ENCODE measurements around the gene CTDSPL2.
"Not testable (repeated sequence)": the region's sequence is repeated elsewhere in the genome, so short reads cannot be mapped to it uniquely, and the experiment has no call there.

Gene CTDSPL2

GRCh38 chr15:44544745-44545144 is 117.3 kb downstream of the CTDSPL2 start:
- DNase-seq = not testable (repeated sequence)

GRCh38 chr15:44545913-44546802 is 118.7 kb downstream of the CTDSPL2 start:
- DNase-seq = no peak

- DNase-seq = not testable (repeated sequence)
These were observed 121.7 kb downstream of the CTDSPL2 start for GRCh38 chr15:44549152-44549551.

- DNase-seq = peak; percentile 49
These were observed 122.8 kb downstream of the CTDSPL2 start for GRCh38 chr15:44550256-44550655.

- no peak for DNase-seq
These were observed 123.3 kb downstream of the CTDSPL2 start for GRCh38 chr15:44550734-44551133.

- no peak for DNase-seq
These were observed 127.7 kb downstream of the CTDSPL2 start for GRCh38 chr15:44554934-44555723.

- DNase-seq = not testable (repeated sequence)
These were observed 133.5 kb downstream of the CTDSPL2 start for GRCh38 chr15:44560926-44561325.

- DNase-seq = no peak
These were observed 138.1 kb downstream of the CTDSPL2 start for GRCh38 chr15:44565387-44566154.

- no peak for DNase-seq
These were observed 138.7 kb downstream of the CTDSPL2 start for GRCh38 chr15:44566155-44566540.

GRCh38 chr15:44568338-44568737 is 140.9 kb downstream of the CTDSPL2 start:
- DNase-seq = no peak

GRCh38 chr15:44569316-44569715 is 141.9 kb downstream of the CTDSPL2 start:
- DNase-seq = no peak

GRCh38 chr15:44570361-44570760 is 142.9 kb downstream of the CTDSPL2 start:
- no peak for DNase-seq

- no peak for DNase-seq
These were observed 146.0 kb downstream of the CTDSPL2 start for GRCh38 chr15:44573386-44573785.

GRCh38 chr15:44574734-44575133 is 147.3 kb downstream of the CTDSPL2 start:
- DNase-seq = no peak
